Measurements from ENCODE around the gene RPIA.

Gene RPIA

GRCh38 chr2:88658326-88658725 lies 33.1 kb upstream of the RPIA start:
- DNase-seq (ENCODE audit: low read depth): no peak
- H3K4me3 ChIP-seq (ENCODE audit: low read length): no peak overlapping the region
- no peak for TF ChIP-seq CTCF (conservative IDR thresholded peaks at IDR 0.05; ENCODE audit: low read depth, low read length)

GRCh38 chr2:88658881-88659537 lies 32.5 kb upstream of the RPIA start:
- TF ChIP-seq CTCF (conservative IDR thresholded peaks at IDR 0.05; ENCODE audit: low read depth, low read length): no peak
- no peak overlapping the region for H3K4me3 ChIP-seq (ENCODE audit: low read length)
- no peak for DNase-seq (ENCODE audit: low read depth)

- TF ChIP-seq CTCF (conservative IDR thresholded peaks at IDR 0.05; ENCODE audit: low read depth, low read length): no peak
- H3K4me3 ChIP-seq (ENCODE audit: low read length): no peak overlapping the region
- DNase-seq (ENCODE audit: low read depth): no peak
Measured at GRCh38 chr2:88659538-88659915, 31.9 kb upstream of the RPIA start.

DNA sequence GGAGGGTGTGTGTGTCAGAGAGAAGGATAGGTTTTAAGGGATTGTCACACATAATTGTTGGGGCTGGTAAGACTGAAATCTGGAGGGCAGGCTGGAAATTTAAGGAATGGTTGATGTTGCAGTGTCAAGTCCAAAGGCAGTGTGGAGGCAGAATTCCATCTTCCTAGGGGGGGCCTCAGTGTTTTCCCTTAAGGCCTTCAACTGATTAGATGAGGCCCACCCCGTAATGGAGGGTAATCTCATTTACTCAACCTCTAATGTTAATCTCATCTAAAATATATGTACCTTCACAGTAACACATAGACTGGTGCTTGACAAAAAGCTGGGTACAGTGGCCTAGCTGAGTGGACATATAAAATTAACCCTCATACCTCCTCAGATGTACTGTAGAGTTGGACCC lies 30.9 kb upstream of the RPIA start:
- DNase-seq (ENCODE audit: low read depth): no peak
- no peak overlapping the region for H3K4me3 ChIP-seq (ENCODE audit: low read length)
- no peak for TF ChIP-seq CTCF (conservative IDR thresholded peaks at IDR 0.05; ENCODE audit: low read depth, low read length)

GRCh38 chr2:88666576-88666975 lies 24.9 kb upstream of the RPIA start:
- no peak for DNase-seq (ENCODE audit: low read depth)
- no peak overlapping the region for H3K4me3 ChIP-seq (ENCODE audit: low read length)
- TF ChIP-seq CTCF (conservative IDR thresholded peaks at IDR 0.05; ENCODE audit: low read depth, low read length): no peak

DNA sequence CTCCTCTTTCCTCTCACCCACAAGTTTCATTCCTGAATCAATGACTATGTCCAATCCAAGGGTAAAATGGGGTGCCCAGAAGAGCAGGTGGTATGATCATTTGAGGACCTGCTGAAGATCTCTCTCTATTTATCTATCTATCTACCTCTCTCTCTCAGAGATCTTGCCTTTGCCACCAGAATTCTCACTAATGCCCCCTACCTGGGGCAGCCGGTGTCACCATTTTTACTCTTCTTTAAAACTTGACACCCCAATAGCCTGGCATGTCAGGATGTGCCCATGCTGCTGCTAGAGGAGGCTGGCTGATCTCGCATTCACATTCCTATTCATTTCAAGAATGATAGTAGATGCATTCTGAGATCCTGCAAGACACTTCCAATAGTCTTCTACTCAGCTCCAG lies 24.3 kb upstream of the RPIA start:
- no peak overlapping the region for H3K4me3 ChIP-seq (ENCODE audit: low read length)
- no peak for DNase-seq (ENCODE audit: low read depth)
- no peak for TF ChIP-seq CTCF (conservative IDR thresholded peaks at IDR 0.05; ENCODE audit: low read depth, low read length)

GRCh38 chr2:88668862-88669261 lies 22.6 kb upstream of the RPIA start:
- DNase-seq (ENCODE audit: low read depth): no peak

More at GRCh38 chr2:88668862-88669261, 22.6 kb upstream of the RPIA start:
- no peak overlapping the region for H3K4me3 ChIP-seq (ENCODE audit: low read length)
- no peak for TF ChIP-seq CTCF (conservative IDR thresholded peaks at IDR 0.05; ENCODE audit: low read depth, low read length)
